Activated T-cell treated with anti-CD3 and anti-CD28 coated beads for 1 hour (primary cell): ENCODE data around the gene LYRM1.
"Not testable (repeated sequence)": the region's sequence is repeated elsewhere in the genome, so short reads cannot be mapped to it uniquely, and the experiment has no call there.

ENCODE experiments used
- DNase-seq: peaks from one replicate; pipeline ENCODE4 v3.0.0-alpha.2; 2020; ENCODE audit warnings: low read depth

The LYRM1 gene

DNA sequence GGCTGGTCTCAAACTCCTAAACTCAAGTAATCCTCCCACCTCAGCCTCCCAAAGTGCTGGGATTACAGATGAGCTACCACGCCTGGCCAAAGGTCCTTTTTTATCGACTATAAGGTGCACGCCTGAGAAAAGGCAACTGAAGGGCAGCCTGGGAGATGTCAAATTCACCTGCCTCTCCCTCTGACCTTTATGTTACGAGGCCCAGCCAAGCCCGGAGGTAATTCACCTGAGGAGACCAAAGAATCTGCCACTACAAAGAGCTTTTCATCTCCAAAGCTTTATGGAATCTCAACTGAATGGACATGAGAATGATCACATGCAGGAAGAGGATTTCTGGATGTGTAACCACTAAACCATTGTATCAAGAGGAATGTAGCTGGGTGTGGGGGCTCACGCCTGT, 37.2 kb downstream of the LYRM1 start:
- DNase-seq = no peak

GRCh38 chr16:20938426-20938825, 37.9 kb downstream of the LYRM1 start:
- no peak for DNase-seq

- DNase-seq = no peak
Observed at GRCh38 chr16:20939611-20940010, 39.0 kb downstream of the LYRM1 start.

DNA sequence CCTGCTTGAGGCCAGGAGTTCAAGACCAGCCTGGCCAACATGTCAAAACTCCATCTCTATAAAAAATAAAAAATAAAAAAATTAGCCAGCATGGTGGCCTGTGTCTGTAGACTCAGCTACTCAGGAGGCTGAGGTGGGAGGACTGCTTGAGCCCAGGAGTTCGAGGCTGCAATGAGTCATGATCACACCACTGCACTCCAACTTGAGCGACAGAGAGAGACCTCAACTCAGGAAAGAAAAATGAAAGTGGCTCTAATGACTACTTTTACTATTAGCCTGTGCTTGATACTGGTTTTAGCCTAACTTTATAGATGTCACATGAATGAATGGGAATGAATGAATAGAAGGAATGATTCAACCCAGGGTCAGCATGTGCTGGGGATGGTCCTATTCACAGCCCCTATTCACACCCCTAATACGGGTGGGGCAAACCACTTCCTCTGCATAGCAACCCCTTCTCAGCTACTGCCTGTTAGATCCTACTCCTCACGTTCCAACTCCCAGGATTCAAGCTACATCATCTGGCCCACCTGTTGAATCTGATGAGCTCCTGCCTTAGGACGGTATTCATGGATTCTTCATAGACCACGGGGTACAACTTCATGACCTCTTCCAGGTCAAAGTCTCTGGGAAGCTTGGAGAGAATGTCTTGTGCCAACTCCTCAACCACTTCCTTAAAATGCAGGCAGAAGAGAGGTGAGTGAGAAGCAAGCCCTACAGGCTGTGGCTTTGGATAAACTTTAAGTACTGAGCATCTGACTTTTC, 40.5 kb downstream of the LYRM1 start:
- DNase-seq = no peak

DNA sequence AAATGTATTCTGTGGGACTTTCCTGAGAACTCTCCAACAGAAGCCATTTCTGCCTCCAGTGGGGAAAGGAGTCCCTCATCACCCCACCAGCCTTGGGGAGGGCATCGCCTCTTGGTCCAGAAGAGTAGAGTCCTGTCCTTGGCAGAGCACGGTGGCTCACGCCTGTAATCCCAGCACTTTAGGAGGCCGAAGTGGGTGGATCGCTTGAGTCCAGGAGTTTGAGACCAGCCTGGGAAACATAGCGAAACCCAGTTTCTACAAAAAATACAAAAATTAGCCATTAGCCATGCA, 41.0 kb downstream of the LYRM1 start:
- DNase-seq = no peak

GRCh38 chr16:20942256-20942655, 41.7 kb downstream of the LYRM1 start:
- DNase-seq = no peak

- DNase-seq = no peak
Observed at GRCh38 chr16:20944861-20945574, 44.4 kb downstream of the LYRM1 start.

DNA sequence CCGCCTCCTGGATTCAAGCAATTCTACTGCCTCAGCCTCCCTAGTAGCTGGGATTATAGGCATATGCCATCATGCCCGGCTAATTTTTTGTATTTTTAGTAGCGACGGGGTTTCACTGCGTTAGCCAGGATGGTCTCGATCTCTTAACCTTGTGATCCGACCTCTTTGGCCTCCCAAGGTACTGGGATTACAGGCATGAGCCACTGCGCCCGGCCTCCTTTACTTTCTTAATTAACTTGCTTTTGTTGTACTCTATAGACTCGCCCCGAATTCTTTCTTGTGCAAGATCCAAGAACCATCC, 45.0 kb downstream of the LYRM1 start:
- not testable (repeated sequence) for DNase-seq

GRCh38 chr16:20946015-20946629, 45.6 kb downstream of the LYRM1 start:
- no peak for DNase-seq

DNA sequence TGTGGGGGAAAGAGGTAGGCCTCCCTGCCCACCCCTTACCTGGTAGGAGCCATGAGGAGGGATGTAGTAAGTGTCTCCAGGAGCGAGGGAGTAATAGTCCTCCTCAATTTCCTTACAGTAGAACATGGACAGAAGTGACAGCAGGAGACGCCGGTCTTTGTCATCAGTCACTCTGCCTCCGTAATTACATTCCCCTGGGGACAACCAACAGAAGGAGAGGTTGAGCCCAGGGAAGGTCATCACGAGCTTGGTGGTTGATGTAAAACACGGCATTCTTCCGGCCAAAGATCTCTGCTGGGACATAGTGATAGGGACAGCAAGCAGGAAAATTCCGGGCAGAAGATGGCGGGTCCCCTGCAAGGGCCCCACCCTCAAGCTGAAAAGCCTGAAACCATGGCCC, 47.9 kb downstream of the LYRM1 start:
- DNase-seq = no peak

GRCh38 chr16:20949660-20950059, 49.1 kb downstream of the LYRM1 start:
- DNase-seq = no peak

DNA sequence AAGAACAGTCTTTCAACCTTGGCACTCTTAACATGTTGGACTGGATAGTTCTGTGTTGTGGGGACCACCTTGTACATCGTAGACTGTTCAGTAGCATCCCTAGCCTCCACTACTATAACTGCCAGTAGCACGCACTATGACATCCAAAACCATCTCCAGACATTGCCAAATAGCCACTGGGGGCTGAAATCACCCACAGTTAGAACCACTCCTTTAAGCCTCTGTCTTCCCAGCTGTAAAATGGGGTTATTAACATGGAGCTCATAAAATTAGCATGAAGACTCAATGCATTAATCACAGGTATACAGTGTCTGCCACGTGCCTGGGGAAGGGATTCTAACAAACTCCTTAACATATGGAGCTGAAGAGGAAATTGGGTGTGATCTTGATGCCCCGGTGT, 49.7 kb downstream of the LYRM1 start:
- DNase-seq = no peak

DNA sequence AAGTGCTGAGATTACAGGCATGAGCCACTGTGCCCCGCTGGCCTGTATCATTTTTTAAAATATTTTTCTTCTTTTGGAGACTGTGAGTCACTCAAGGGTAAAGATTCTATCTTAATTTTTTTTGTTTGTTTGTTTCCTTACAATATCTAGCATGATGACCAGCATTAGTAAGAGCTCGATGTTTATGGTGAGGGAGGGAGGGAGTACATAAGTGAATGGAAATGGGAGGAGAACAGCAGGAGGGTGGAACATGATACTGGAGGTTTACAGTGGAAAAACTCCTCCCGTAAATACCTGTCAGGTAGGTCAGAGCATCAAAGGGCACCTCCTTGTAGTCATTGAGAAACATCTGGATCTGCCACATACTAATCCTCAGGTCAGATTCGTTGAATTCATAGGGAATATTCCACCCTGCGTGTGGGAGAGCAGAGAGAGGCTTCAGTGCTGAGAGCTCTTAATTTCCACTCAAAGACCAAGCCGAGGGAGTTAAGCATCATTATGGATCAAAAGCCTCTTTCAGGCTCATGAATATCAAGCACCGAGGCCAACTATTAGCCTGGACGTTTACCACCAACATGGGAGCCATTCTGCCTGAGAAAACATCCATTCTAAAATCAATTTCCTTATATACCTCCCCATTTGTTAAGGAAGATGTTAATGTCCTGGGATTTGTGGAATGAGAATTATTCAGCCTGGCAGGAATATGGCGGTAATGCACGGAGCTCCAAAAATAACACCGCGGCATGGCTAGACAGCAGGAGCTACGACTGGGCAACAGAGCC, 51.8 kb downstream of the LYRM1 start:
- no peak for DNase-seq

DNA sequence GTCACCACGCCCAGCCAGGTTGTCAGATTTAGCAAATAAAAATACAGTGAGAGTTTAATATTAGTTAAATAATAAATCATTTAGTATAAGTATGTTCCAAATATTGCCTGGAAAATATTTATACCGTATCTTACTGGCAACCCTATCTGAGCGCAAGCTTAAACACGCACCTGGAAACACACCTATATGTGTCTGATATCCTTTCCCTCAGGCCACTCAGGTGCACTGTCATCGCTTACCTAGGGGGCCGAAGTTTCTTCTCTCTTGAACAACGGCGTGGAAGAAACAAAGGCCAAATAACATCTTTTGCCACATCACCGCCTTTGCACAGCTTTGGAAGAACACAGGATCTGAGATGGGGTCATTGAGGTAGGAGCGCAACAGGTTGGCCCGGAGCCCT, 54.0 kb downstream of the LYRM1 start:
- no peak for DNase-seq

- DNase-seq = no peak
Observed at GRCh38 chr16:20956319-20956718, 55.7 kb downstream of the LYRM1 start.

GRCh38 chr16:20957153-20957552, 56.6 kb downstream of the LYRM1 start:
- DNase-seq = no peak

DNA sequence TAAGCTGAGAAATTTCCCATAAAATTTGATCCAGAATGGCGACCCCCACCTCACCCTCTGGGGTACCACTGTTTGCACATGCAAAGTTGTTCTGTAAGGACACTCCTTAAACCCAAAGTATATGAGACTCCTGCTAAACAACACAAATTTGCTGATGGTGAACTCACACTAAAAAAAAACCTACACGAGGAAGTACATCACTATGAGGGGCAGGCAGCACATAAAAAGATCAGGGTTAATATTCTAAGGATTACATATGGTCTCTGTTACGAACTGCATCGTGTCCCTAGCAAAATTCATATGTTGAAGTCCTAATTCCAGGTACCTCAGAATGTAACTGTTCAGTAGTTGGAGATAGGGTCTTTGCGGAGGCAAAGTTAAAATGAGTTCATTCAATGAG, 60.3 kb downstream of the LYRM1 start:
- DNase-seq = no peak

- no peak for DNase-seq
Observed at GRCh38 chr16:20968765-20969164, 68.2 kb downstream of the LYRM1 start.

DNA sequence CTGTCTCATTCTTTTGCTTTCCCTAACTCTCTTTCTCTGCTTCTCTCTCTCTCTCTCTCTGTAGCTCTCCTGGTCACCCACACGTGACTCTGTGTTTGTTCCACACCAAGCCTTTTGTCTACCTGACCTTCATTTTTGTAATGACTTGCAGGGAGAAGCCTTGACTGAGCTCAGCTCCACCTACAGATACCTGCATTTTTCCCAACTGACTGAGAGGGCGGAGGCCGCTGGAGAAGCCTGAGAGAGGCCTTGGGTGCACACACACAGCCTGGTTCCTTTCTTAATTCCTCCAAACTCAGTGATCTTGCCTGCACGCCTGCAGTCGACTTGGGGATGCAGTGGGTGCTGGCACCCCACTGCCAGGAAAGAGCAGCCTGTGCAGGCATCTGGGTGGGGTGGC, 68.8 kb downstream of the LYRM1 start:
- DNase-seq = no peak

DNA sequence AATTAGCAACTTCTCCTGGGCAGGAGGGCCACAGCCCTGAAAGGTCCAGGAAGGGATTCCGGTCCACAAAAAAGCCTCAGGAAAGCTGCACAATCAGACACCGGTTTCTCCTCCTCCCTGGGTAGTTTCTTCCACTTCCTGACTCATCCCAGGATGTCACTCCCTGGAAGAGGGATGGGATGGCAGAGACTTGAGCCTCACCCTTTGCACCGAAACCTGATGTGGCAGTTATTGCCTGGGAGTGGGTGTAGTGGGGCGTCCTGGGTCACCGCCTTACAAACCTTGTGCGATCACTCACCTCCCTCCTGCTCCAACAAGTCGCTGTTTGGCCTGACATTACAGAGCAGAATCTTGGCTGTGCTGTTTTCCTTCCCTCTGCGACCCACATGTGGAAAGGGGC, 70.8 kb downstream of the LYRM1 start:
- DNase-seq = no peak

DNA sequence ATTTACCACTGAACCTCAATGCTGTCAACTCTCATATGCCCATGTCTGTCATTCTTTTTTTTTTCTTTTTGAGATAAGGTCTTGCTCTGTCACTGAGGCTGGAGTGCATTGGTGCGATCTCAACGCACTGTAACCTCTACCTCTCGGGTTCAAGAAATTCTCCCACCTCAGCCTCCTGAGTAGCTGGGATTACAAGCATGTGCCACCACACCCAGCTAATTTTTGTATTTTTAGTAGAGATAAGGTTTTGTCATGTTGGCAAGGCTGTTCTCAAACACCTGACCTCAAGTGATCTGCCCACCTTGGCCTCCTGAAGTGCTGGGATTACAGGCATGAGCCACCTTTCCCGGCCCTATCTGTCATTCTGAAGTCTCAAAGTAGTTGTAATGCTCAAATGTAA, 72.6 kb downstream of the LYRM1 start:
- DNase-seq = not testable (repeated sequence)
